K562 (cell line): ENCODE measurements around the gene BSDC1. TPM values are rescaled to one million over a fixed set of nuclear protein-coding genes. Genes with fewer than 3 reads are reported as not detected.
A peak's percentile ranks its signal among the peaks of the same experiment; 100 is the strongest.

ENCODE experiments used
- DIDO1 ChIP-seq: fragments of 450-650 bp; IDR thresholded peaks from 2 replicates; pipeline ENCODE4 v1.6.1; 2016; ENCODE audit warnings: low read depth, missing biosample characterization, missing genetic modification characterization
- polyA plus RNA-seq, 8 experiments: library from polyadenylated mRNA; depleted of rRNA in 4 of 8; stranded (reverse) in 5 of 8; unstranded in 3 of 8; fragments of >200 nt; fragmentation: Nextera tagmentation in 2 of 8; fragmentation: Illumina TruSeq in 1 of 8; extraction: Ambion mirVana in 2 of 8; extraction: Trizol in 1 of 8; gene quantifications; 2 replicates each; pipeline versions ENCODE4 v1.2.1 to v1.2.3, GENCODE V29; 2011 to 2014; ENCODE audit warnings: inconsistent platforms in 1 of 8, missing spikeins in 1 of 8
- total RNA-seq, 7 experiments: library from RNA; depleted of rRNA in 6 of 7; stranded (reverse); fragments of >200 nt in 6 of 7; fragmentation: Illumina TruSeq in 2 of 7; extraction: Trizol in 2 of 7; gene quantifications; 2 replicates each; pipeline versions ENCODE4 v1.2.1 to v1.2.3, GENCODE V29; 2011 to 2021; ENCODE audit warnings: low replicate concordance in 1 of 7
- TF ChIP-seq, protein P1 (sequence below): fragments of 450-650 bp; IDR thresholded peaks from 2 replicates; pipeline ENCODE4 v1.6.1; 2016; ENCODE audit warnings: mild to moderate bottlenecking, moderate library complexity
- TF ChIP-seq, protein P2 (sequence below): fragments of 250-450 bp; sonication (Bioruptor Pico); IDR thresholded peaks from 2 replicates; pipeline ENCODE4 v1.5.0; 2020; ENCODE audit warnings: mild to moderate bottlenecking, borderline replicate concordance
- TF ChIP-seq, protein P3 (sequence below): fragments of 450-650 bp; IDR thresholded peaks from 2 replicates; pipeline ENCODE4 v1.6.1; 2016; ENCODE audit warnings: low read depth, mild to moderate bottlenecking, moderate library complexity

Gene BSDC1
- total and polyA plus RNA-seq, 9 of the 15 experiments (the other 6 are each of a cell fraction or from before 2014, with no cell fraction given) = 10.2 to 96.8 (median 73.1) TPM

DNA sequence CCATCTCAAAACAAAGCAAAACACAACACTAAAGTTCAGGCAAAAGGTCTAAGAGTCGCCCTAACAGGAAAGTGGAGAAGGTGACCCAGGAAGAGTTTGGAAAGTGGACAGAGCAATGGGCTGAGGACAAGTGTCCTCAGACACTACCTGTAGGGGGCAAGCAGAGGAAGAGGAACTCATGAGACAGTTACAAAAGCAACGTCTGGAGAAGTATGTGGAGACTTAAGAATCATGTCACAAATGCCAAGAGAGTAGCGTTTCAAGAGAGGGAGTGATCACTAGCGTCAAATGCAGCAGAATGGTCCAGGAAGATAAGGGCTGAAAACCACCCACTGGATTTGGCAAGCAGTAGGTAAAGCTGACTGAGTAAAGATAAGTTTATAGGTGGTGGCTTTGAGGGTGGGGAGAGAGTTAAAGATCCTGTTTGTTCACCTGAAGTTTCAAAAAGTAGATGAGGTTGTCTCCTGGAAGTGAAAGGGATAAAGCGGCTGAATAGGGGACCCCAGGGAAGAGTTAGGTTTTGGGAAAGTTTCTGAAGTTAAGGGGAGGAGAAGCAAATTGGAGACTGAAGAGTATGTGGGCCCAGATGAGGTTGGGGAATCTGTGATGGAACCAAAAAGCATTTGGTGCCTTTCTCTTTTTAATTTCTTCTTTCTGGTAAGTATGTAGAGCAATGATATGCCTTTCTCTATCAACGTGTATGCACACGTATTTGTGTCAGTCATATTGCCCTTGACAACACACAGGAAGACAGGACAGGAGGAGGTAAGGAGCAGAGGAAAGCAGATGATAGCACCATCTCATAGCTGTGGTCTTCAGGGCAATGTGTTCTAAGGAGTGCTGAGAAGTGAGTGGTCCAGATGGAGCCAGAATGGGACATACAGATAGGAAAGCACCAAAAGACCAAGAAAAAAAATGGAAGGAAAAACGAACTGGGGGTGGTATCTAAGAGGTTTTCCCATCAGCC lies 3.1 kb downstream of the BSDC1 start (continued):
- TF ChIP-seq, protein P1, sequence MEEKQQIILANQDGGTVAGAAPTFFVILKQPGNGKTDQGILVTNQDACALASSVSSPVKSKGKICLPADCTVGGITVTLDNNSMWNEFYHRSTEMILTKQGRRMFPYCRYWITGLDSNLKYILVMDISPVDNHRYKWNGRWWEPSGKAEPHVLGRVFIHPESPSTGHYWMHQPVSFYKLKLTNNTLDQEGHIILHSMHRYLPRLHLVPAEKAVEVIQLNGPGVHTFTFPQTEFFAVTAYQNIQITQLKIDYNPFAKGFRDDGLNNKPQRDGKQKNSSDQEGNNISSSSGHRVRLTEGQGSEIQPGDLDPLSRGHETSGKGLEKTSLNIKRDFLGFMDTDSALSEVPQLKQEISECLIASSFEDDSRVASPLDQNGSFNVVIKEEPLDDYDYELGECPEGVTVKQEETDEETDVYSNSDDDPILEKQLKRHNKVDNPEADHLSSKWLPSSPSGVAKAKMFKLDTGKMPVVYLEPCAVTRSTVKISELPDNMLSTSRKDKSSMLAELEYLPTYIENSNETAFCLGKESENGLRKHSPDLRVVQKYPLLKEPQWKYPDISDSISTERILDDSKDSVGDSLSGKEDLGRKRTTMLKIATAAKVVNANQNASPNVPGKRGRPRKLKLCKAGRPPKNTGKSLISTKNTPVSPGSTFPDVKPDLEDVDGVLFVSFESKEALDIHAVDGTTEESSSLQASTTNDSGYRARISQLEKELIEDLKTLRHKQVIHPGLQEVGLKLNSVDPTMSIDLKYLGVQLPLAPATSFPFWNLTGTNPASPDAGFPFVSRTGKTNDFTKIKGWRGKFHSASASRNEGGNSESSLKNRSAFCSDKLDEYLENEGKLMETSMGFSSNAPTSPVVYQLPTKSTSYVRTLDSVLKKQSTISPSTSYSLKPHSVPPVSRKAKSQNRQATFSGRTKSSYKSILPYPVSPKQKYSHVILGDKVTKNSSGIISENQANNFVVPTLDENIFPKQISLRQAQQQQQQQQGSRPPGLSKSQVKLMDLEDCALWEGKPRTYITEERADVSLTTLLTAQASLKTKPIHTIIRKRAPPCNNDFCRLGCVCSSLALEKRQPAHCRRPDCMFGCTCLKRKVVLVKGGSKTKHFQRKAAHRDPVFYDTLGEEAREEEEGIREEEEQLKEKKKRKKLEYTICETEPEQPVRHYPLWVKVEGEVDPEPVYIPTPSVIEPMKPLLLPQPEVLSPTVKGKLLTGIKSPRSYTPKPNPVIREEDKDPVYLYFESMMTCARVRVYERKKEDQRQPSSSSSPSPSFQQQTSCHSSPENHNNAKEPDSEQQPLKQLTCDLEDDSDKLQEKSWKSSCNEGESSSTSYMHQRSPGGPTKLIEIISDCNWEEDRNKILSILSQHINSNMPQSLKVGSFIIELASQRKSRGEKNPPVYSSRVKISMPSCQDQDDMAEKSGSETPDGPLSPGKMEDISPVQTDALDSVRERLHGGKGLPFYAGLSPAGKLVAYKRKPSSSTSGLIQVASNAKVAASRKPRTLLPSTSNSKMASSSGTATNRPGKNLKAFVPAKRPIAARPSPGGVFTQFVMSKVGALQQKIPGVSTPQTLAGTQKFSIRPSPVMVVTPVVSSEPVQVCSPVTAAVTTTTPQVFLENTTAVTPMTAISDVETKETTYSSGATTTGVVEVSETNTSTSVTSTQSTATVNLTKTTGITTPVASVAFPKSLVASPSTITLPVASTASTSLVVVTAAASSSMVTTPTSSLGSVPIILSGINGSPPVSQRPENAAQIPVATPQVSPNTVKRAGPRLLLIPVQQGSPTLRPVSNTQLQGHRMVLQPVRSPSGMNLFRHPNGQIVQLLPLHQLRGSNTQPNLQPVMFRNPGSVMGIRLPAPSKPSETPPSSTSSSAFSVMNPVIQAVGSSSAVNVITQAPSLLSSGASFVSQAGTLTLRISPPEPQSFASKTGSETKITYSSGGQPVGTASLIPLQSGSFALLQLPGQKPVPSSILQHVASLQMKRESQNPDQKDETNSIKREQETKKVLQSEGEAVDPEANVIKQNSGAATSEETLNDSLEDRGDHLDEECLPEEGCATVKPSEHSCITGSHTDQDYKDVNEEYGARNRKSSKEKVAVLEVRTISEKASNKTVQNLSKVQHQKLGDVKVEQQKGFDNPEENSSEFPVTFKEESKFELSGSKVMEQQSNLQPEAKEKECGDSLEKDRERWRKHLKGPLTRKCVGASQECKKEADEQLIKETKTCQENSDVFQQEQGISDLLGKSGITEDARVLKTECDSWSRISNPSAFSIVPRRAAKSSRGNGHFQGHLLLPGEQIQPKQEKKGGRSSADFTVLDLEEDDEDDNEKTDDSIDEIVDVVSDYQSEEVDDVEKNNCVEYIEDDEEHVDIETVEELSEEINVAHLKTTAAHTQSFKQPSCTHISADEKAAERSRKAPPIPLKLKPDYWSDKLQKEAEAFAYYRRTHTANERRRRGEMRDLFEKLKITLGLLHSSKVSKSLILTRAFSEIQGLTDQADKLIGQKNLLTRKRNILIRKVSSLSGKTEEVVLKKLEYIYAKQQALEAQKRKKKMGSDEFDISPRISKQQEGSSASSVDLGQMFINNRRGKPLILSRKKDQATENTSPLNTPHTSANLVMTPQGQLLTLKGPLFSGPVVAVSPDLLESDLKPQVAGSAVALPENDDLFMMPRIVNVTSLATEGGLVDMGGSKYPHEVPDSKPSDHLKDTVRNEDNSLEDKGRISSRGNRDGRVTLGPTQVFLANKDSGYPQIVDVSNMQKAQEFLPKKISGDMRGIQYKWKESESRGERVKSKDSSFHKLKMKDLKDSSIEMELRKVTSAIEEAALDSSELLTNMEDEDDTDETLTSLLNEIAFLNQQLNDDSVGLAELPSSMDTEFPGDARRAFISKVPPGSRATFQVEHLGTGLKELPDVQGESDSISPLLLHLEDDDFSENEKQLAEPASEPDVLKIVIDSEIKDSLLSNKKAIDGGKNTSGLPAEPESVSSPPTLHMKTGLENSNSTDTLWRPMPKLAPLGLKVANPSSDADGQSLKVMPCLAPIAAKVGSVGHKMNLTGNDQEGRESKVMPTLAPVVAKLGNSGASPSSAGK = no peak; the same call in 1 of the 2 replicates
- TF ChIP-seq, protein P2, sequence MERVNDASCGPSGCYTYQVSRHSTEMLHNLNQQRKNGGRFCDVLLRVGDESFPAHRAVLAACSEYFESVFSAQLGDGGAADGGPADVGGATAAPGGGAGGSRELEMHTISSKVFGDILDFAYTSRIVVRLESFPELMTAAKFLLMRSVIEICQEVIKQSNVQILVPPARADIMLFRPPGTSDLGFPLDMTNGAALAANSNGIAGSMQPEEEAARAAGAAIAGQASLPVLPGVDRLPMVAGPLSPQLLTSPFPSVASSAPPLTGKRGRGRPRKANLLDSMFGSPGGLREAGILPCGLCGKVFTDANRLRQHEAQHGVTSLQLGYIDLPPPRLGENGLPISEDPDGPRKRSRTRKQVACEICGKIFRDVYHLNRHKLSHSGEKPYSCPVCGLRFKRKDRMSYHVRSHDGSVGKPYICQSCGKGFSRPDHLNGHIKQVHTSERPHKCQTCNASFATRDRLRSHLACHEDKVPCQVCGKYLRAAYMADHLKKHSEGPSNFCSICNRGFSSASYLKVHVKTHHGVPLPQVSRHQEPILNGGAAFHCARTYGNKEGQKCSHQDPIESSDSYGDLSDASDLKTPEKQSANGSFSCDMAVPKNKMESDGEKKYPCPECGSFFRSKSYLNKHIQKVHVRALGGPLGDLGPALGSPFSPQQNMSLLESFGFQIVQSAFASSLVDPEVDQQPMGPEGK = no peak
- TF ChIP-seq DIDO1 (tag) = no peak
- TF ChIP-seq, protein P3, sequence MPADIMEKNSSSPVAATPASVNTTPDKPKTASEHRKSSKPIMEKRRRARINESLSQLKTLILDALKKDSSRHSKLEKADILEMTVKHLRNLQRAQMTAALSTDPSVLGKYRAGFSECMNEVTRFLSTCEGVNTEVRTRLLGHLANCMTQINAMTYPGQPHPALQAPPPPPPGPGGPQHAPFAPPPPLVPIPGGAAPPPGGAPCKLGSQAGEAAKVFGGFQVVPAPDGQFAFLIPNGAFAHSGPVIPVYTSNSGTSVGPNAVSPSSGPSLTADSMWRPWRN = peak; percentile 68; the same call in 1 of the 2 replicates
